Hepatocyte (in vitro differentiated cells): ENCODE results near the gene DMWD. TPM values are rescaled to one million over a fixed set of nuclear protein-coding genes. Genes with fewer than 3 reads are reported as not detected.

Experiments
- DNase-seq: peaks from one replicate; pipeline ENCODE4 v3.0.0-alpha.2; 2016; ENCODE audit warnings: low spot score
- H2AFZ ChIP-seq: fragments of 200-600 bp; sonication (generic); 2 replicates; pipeline ENCODE4 v1.6.0; 2016; ENCODE audit warnings: antibody characterized with exemption, mild to moderate bottlenecking
- H3K27ac ChIP-seq: fragments of 200-600 bp; sonication (generic); 2 replicates; pipeline ENCODE4 v1.5.1; 2016; ENCODE audit warnings: mild to moderate bottlenecking
- H3K27me3 ChIP-seq: fragments of 200-600 bp; sonication (generic); 2 replicates; pipeline ENCODE4 v1.6.1; 2016
- H3K36me3 ChIP-seq: fragments of 200-600 bp; sonication (generic); replicated peaks from 2 replicates; pipeline ENCODE4 v1.5.1; 2016; ENCODE audit warnings: low read depth; ENCODE audit not compliant: insufficient read depth
- H3K4me1 ChIP-seq: fragments of 200-600 bp; sonication (generic); 2 replicates; pipeline ENCODE4 v1.5.1; 2016; ENCODE audit warnings: mild to moderate bottlenecking, moderate library complexity; ENCODE audit not compliant: insufficient read depth
- H3K4me2 ChIP-seq: fragments of 200-600 bp; sonication (generic); 2 replicates; pipeline ENCODE4 v1.6.0; 2016
- H3K4me3 ChIP-seq: fragments of 200-600 bp; sonication (generic); 2 replicates; pipeline ENCODE4 v1.5.1; 2016; ENCODE audit warnings: mild to moderate bottlenecking
- H3K79me2 ChIP-seq: fragments of 200-600 bp; sonication (generic); 2 replicates; pipeline ENCODE4 v1.6.0; 2017; ENCODE audit warnings: mild to moderate bottlenecking
- H3K9me2 ChIP-seq: fragments of 200-600 bp; sonication (generic); replicated peaks from 2 replicates; pipeline ENCODE4 v1.6.0; 2017; ENCODE audit warnings: mild to moderate bottlenecking; ENCODE audit not compliant: insufficient read depth
- H3K9me3 ChIP-seq: fragments of 200-600 bp; sonication (generic); 2 replicates; pipeline ENCODE4 v1.5.1; 2016; ENCODE audit warnings: low read depth, mild to moderate bottlenecking
- H4K20me1 ChIP-seq: fragments of 200-600 bp; sonication (generic); 2 replicates; pipeline ENCODE4 v1.6.0; 2016; ENCODE audit warnings: mild to moderate bottlenecking; ENCODE audit not compliant: insufficient read depth, poor library complexity, severe bottlenecking
- CTCF ChIP-seq: fragments of 200-600 bp; sonication (generic); IDR thresholded peaks from 2 replicates; pipeline ENCODE4 v1.5.1; 2016; ENCODE audit warnings: antibody characterized with exemption, mild to moderate bottlenecking; ENCODE audit not compliant: poor library complexity
- EZH2 ChIP-seq: fragments of 200-600 bp; sonication (generic); IDR thresholded peaks from 2 replicates; pipeline ENCODE4 v1.6.1; 2016; ENCODE audit warnings: antibody characterized with exemption, mild to moderate bottlenecking, borderline replicate concordance
- EZH2phosphoT487 ChIP-seq: fragments of 200-600 bp; sonication (generic); IDR thresholded peaks from one replicate; pipeline ENCODE4 v1.6.1; 2018; ENCODE audit warnings: antibody characterized with exemption, mild to moderate bottlenecking, low read depth, moderate library complexity; ENCODE audit not compliant: unreplicated experiment, severe bottlenecking
- WGBS: methylation state at CpG from one replicate; pipeline ENCODE4 v1.1.6; 2016; ENCODE audit warnings: low lambda C conversion rate; ENCODE audit errors: missing lambda C conversion rate; 5-methylcytosine and 5-hydroxymethylcytosine counted together
- polyA plus RNA-seq: library from polyadenylated mRNA; unstranded; fragments of >200 nt; fragmentation: Nextera tagmentation; extraction: Ambion mirVana; gene quantifications from 2 replicates; pipeline ENCODE4 v1.2.1, GENCODE V29; 2016
- total RNA-seq: library from RNA; depleted of rRNA; stranded (reverse); fragments of >200 nt; gene quantifications from 2 replicates; pipeline ENCODE4 v1.2.3, GENCODE V29; 2014

Gene DMWD
- total and polyA plus RNA-seq, 2 experiments from 2014 or later = 23.7 to 70.1 TPM

DNA sequence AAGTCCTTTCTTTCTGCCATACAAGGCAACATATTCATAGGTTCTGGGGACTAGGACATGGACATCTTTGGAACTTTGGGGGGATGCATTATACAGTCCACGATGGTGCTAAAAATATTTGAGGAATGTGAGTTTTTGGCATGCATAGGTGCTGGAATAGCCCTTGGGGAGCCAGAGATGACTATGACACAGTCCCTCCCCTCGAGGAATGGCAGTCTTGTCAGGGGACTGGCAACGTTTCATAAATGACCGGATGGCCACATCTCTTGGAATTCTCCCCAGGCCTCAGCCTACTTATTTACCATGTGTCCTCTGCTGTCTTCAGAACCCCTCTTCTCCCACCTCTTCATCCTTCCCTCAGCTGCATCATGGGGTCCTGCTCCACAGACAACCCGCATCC lies 45.8 kb downstream of the DMWD start:
- no peaks in the 10 kb centered on the region for H3K27me3 ChIP-seq
- H3K36me3 ChIP-seq = no peaks in the 10 kb centered on the region
- H3K9me3 ChIP-seq = no peaks in the 10 kb centered on the region
- DNase-seq = no peak
- no peak overlapping the region for H3K4me3 ChIP-seq
- H2AFZ ChIP-seq = no peak overlapping the region
- no peaks in the 10 kb centered on the region for H4K20me1 ChIP-seq
- no peak overlapping the region for H3K4me2 ChIP-seq
- H3K27ac ChIP-seq = no peak overlapping the region
- no peaks in the 10 kb centered on the region for H3K79me2 ChIP-seq
- H3K4me1 ChIP-seq = no peaks in the 10 kb centered on the region
- 82% methylated on average over 5 of the region's 5 CpGs for WGBS
- no peaks in the 10 kb centered on the region for H3K9me2 ChIP-seq
- TF ChIP-seq EZH2 = no peak
- no peak for TF ChIP-seq EZH2phosphoT487
- TF ChIP-seq CTCF = no peak

DNA sequence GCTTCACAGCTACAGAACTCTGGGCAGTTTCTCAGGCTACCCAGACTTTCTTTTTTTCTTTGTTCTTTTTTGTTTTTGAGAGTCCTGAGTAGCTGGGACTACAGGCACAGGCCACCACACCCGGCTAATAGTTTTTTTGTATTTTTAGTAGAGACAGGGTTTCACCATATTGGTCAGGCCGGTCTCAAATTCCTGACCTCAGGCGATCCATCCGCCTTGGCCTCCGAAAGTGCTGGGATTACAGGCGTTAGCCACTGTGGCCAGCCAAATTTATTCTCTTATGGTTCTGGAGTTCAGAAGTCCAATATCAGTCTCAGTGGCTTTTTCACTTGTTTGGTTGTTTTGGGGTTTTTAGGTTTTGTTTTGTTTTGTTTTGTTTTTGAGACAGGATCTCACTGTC lies 47.0 kb downstream of the DMWD start:
- Histone ChIP-seq H4K20me1 (no peaks in the 10 kb centered on the region), H3K4me3 (no peak overlapping the region), H2AFZ (no peak overlapping the region), H3K36me3 (no peaks in the 10 kb centered on the region), H3K79me2 (no peaks in the 10 kb centered on the region), H3K4me2 (no peak overlapping the region), H3K4me1 (no peaks in the 10 kb centered on the region), H3K9me3 (no peaks in the 10 kb centered on the region), H3K9me2 (no peaks in the 10 kb centered on the region), H3K27me3 (no peaks in the 10 kb centered on the region), H3K27ac (no peak overlapping the region)
- no peak for DNase-seq
- TF ChIP-seq CTCF (no peak), EZH2 (no peak), EZH2phosphoT487 (no peak)
- WGBS = 86% methylated on average over 6 of the region's 6 CpGs

DNA sequence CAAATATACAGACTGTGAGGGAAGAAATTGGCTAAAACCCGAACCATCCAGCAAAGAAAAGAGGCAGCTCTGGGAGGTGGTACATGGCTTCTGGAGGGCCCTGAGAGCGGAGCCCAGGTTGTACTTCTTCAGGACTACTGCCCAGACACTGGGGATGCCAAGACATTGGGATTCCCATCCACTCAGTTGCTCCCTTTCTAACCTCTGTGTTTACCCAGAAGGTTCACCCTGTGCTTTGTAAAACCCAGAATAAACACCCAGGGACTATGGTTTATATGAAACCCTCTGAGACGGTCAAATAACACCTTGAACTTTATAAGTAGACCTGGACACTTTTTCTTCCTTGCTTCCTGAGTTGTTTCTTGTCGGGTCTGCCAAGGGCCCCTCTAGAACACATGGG lies 49.7 kb downstream of the DMWD start:
- 70% methylated on average over 4 of the region's 4 CpGs for WGBS

More for the DNA sequence above, 49.7 kb downstream of the DMWD start:
- Histone ChIP-seq H3K4me1 (no peaks in the 10 kb centered on the region), H3K27ac (no peak overlapping the region), H3K9me3 (no peaks in the 10 kb centered on the region), H2AFZ (no peak overlapping the region), H3K79me2 (no peaks in the 10 kb centered on the region), H3K4me3 (no peak overlapping the region), H3K36me3 (no peaks in the 10 kb centered on the region), H3K4me2 (no peak overlapping the region), H3K27me3 (no peaks in the 10 kb centered on the region), H4K20me1 (no peaks in the 10 kb centered on the region), H3K9me2 (no peaks in the 10 kb centered on the region)
- TF ChIP-seq CTCF = no peak
- no peak for TF ChIP-seq EZH2
- no peak for TF ChIP-seq EZH2phosphoT487
- no peak for DNase-seq
